ENCODE data around the gene KCTD17. TPM values are rescaled to one million over a fixed set of nuclear protein-coding genes. Genes with fewer than 3 reads are reported as not detected.
A peak's percentile ranks its signal among the peaks of the same experiment; 100 is the strongest.

KCTD17 gene
- total RNA-seq, 1 experiment from 2014 or later, result 12.5 TPM

- no peak for DNase-seq
- Histone ChIP-seq H3K4me1 (no peaks in the 10 kb centered on the region), H3K27ac (no peak overlapping the region), H3K9me3 (replicated peaks) (no peaks in the 10 kb centered on the region), H3K36me3 (no peaks in the 10 kb centered on the region; the same call in 1 of the 2 replicates), H3K4me3 (no peak overlapping the region), H3K27me3 (no peaks in the 10 kb centered on the region)
Observed at GRCh38 chr22:37025500-37026070, 26.0 kb upstream of the KCTD17 start.

DNA sequence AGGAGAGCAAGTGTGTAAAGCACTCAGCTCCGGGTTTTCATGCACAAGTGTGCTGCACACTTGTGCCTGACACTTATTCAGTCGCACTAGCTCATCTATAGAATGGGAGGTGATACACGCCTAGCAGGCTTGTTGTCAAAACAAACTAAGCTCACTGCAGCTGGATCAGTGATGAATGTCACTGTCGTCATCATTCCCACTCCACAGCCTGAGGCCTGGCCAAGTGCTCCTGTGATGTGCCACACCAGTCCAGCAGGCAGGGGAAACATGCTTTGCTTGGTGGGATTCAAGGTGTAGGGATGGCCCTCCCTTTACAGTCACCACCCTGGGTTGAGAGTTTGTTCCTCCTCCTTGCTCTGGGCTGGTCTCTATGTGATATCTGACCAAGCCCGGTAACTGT lies 25.2 kb upstream of the KCTD17 start:
- no peaks in the 10 kb centered on the region for H3K9me3 ChIP-seq (replicated peaks)

DNA sequence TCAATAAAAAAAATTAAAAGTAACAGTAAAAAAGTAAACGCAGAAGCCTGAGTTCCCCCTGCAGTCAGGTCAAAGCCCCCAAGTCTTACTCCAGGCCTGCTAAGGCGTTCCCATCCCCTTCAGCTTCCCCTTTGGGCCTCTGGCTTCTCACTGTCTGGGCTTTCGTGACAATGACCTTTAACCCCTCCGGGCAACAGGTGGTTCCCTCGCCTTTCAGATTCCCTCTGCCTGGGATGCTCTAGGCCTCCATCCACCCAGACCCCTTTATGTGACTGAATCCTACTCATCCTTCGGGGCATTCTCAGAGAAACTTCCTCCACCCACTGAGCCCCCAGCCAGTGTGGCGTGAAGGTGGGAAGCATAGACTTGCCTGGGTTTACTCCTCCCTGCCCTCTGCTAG lies 24.0 kb upstream of the KCTD17 start:
- no peaks in the 10 kb centered on the region for H3K4me1 ChIP-seq
- H3K9me3 ChIP-seq (replicated peaks), result no peaks in the 10 kb centered on the region
- no peaks in the 10 kb centered on the region for H3K27me3 ChIP-seq
- H3K4me3 ChIP-seq, result no peak overlapping the region
- no peak overlapping the region for H3K27ac ChIP-seq
- DNase-seq, result no peak
- no peaks in the 10 kb centered on the region; the same call in 1 of the 2 replicates for H3K36me3 ChIP-seq

More for the DNA sequence above, 25.2 kb upstream of the KCTD17 start:
- H3K4me3 ChIP-seq, result no peak overlapping the region
- H3K36me3 ChIP-seq, result no peaks in the 10 kb centered on the region; the same call in 1 of the 2 replicates
- H3K27ac ChIP-seq, result no peak overlapping the region
- H3K4me1 ChIP-seq, result no peaks in the 10 kb centered on the region
- H3K27me3 ChIP-seq, result no peaks in the 10 kb centered on the region
- no peak for DNase-seq

- Histone ChIP-seq H3K4me3 (no peak overlapping the region), H3K9me3 (replicated peaks) (no peaks in the 10 kb centered on the region), H3K27me3 (no peaks in the 10 kb centered on the region), H3K36me3 (no peaks in the 10 kb centered on the region; the same call in 1 of the 2 replicates), H3K4me1 (no peaks in the 10 kb centered on the region), H3K27ac (no peak overlapping the region)
- DNase-seq, result no peak
Observed at GRCh38 chr22:37028692-37029674, 22.6 kb upstream of the KCTD17 start.

- no peak for DNase-seq
- Histone ChIP-seq H3K36me3 (no peaks in the 10 kb centered on the region), H3K4me1 (no peaks in the 10 kb centered on the region), H3K9me3 (replicated peaks) (no peaks in the 10 kb centered on the region), H3K27me3 (no peaks in the 10 kb centered on the region), H3K27ac (no peak overlapping the region), H3K4me3 (no peak overlapping the region)
Observed at GRCh38 chr22:37030560-37031281, 20.8 kb upstream of the KCTD17 start.

DNA sequence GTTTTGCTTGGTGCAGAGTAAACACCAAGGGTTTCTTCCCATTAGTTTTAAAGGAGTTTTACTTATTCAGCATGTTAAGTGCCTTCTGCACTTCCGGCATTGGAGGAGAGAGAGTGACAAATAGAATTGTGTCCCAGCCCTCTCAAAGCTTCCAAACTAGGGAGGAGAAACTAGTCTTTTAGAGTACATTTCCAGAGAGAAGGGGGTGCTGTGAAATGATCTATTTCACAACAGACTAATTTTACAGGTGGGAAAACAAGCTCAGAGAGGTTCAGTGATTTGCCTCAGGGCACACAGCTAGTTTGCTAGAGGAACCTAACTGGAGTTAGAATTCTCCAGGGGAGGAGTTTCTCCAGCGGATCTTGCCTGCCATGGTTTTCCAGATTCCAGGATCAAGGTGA lies 19.4 kb upstream of the KCTD17 start:
- Histone ChIP-seq H3K4me1 (no peaks in the 10 kb centered on the region), H3K9me3 (replicated peaks) (no peaks in the 10 kb centered on the region), H3K27ac (no peak overlapping the region), H3K36me3 (no peaks in the 10 kb centered on the region), H3K4me3 (no peak overlapping the region), H3K27me3 (no peaks in the 10 kb centered on the region; the same call in 1 of the 2 replicates)
- no peak for DNase-seq

- H3K36me3 ChIP-seq, result no peaks in the 10 kb centered on the region
- no peak overlapping the region for H3K4me3 ChIP-seq
- H3K27me3 ChIP-seq, result no peaks in the 10 kb centered on the region; the same call in 1 of the 2 replicates
- no peaks in the 10 kb centered on the region for H3K9me3 ChIP-seq (replicated peaks)
- no peak overlapping the region for H3K27ac ChIP-seq
- DNase-seq, result no peak
- H3K4me1 ChIP-seq, result no peaks in the 10 kb centered on the region
Observed at GRCh38 chr22:37032535-37033460, 18.7 kb upstream of the KCTD17 start.

- no peaks in the 10 kb centered on the region for H3K4me1 ChIP-seq
Observed at GRCh38 chr22:37033605-37034430, 17.7 kb upstream of the KCTD17 start.

DNA sequence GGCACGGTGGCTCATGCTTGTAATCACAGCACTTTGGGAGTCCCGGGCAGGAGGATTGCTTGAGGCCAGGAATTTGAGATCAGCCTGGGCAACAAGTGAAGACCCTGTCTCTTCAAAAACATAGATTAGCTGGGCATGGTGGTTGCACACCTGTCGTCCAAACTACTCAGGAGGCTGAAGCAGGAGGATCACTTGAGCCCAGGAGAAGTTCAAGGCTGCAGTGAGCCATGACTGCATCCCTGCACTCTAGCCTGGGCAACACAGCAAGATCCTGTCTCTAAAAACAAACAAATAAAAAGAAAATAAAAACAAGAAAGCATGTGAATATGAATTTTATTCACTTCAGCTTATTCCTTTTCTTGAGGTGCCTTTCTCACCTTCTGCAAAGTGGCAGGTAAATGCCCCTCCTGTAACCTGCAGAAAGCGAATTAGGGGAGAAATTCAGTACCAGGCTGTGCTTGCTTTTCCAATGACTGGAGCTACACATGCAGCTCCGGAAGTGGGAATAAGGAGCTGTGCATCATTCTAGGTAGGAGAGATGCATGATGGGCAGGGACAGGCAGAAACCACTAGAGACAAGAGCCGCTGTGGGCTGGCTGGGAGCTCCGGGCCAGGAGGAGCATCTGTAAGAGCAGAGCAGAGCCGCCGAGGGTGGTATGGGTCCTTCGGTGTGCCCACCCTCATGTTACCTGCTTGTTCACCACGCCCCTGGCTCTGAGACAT lies 14.7 kb upstream of the KCTD17 start:
- Histone ChIP-seq H3K9me3 (replicated peaks) (no peaks in the 10 kb centered on the region), H3K27me3 (no peaks in the 10 kb centered on the region; the same call in 1 of the 2 replicates), H3K4me3 (no peak overlapping the region), H3K36me3 (no peaks in the 10 kb centered on the region), H3K27ac (no peak overlapping the region), H3K4me1 (no peaks in the 10 kb centered on the region)
- DNase-seq, result no peak

More at GRCh38 chr22:37033605-37034430, 17.7 kb upstream of the KCTD17 start:
- no peaks in the 10 kb centered on the region; the same call in 1 of the 2 replicates for H3K27me3 ChIP-seq
- no peaks in the 10 kb centered on the region for H3K9me3 ChIP-seq (replicated peaks)
- DNase-seq, result no peak
- H3K4me3 ChIP-seq, result no peak overlapping the region
- H3K36me3 ChIP-seq, result no peaks in the 10 kb centered on the region
- no peak overlapping the region for H3K27ac ChIP-seq

DNA sequence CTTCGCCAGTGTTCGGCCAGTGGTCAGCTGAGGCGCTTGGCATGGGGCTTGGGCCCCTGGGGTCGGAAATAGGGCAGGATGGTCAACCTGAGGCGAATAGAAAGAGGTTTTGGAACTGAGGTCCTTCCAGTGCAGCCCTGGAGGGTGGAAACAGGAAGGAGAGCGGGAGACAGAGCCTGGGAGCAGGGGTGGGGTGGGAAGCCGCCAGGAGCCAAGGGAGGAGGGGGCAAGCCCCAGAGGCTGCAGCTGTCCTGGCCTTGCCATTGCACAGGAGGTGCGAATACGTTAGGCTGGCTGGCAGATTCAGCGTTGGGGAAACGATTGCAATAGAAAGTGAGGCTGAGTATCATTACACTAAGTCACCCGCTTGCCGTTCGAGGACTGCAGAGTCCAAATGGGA lies 13.9 kb upstream of the KCTD17 start:
- no peaks in the 10 kb centered on the region for H3K9me3 ChIP-seq (replicated peaks)
- H3K36me3 ChIP-seq, result no peaks in the 10 kb centered on the region
- H3K4me3 ChIP-seq, result no peak overlapping the region
- H3K27ac ChIP-seq, result no peak overlapping the region
- no peaks in the 10 kb centered on the region; the same call in 1 of the 2 replicates for H3K27me3 ChIP-seq
- peak; percentile 17 to 31 for DNase-seq
- H3K4me1 ChIP-seq, result no peaks in the 10 kb centered on the region

- no peaks in the 10 kb centered on the region; the same call in 1 of the 2 replicates for H3K27me3 ChIP-seq
Observed at GRCh38 chr22:37039466-37039865, 12.1 kb upstream of the KCTD17 start.

GRCh38 chr22:37043209-37043827 lies 8.2 kb upstream of the KCTD17 start:
- H3K27ac ChIP-seq, result no peak overlapping the region
- H3K36me3 ChIP-seq, result no peaks in the 10 kb centered on the region
- H3K4me3 ChIP-seq, result no peak overlapping the region
- no peaks in the 10 kb centered on the region for H3K9me3 ChIP-seq (replicated peaks)
- H3K27me3 ChIP-seq, result no peaks in the 10 kb centered on the region
- DNase-seq, result no peak
- H3K4me1 ChIP-seq, result no peaks in the 10 kb centered on the region

More at GRCh38 chr22:37039466-37039865, 12.1 kb upstream of the KCTD17 start:
- Histone ChIP-seq H3K4me1 (no peaks in the 10 kb centered on the region), H3K27ac (no peak overlapping the region), H3K36me3 (no peaks in the 10 kb centered on the region), H3K4me3 (no peak overlapping the region), H3K9me3 (replicated peaks) (no peaks in the 10 kb centered on the region)
- no peak for DNase-seq
